Thoracic aorta endothelial cell (primary cell): ENCODE data around the gene ANAPC13. TPM values are rescaled to one million over a fixed set of nuclear protein-coding genes. Genes with fewer than 3 reads are reported as not detected.

Source experiments
- total RNA-seq: library from RNA; depleted of rRNA; stranded (reverse); fragments of >200 nt; gene quantifications from 2 replicates; pipeline ENCODE4 v1.2.3, GENCODE V29; 2012

The ANAPC13 gene
- 63.9 and 89.4 TPM in 2 replicates for total RNA-seq

GRCh38 chr3:134485718-134486576 lies at the start of gene ANAPC13, which contains the start of gene CEP63:
Gene ANAPC13, minus strand, starts transcription at chr3:134485985. Its CDS starts 3,081 bp downstream, at chr3:134482904.
Gene CEP63, plus strand, starts transcription at chr3:134486057. Its CDS starts 9,264 bp downstream, at chr3:134495321.

Other genes with a start within 250 kb of the ANAPC13 start
- 109 and 111 TPM in 2 replicates for gene RYK, start 235.1 kb downstream of the ANAPC13 start, total RNA-seq
- 104 and 116 TPM in 2 replicates for gene AMOTL2, start 111.5 kb downstream of the ANAPC13 start, total RNA-seq
- gene CEP63, start 72 bp upstream of the ANAPC13 start, total RNA-seq, result 17.6 and 21.8 TPM in 2 replicates
- gene KY, start 165.0 kb upstream of the ANAPC13 start, total RNA-seq, result not detected in 2 replicates